Measurements from ENCODE around the gene KCNJ16.

Gene KCNJ16

DNA sequence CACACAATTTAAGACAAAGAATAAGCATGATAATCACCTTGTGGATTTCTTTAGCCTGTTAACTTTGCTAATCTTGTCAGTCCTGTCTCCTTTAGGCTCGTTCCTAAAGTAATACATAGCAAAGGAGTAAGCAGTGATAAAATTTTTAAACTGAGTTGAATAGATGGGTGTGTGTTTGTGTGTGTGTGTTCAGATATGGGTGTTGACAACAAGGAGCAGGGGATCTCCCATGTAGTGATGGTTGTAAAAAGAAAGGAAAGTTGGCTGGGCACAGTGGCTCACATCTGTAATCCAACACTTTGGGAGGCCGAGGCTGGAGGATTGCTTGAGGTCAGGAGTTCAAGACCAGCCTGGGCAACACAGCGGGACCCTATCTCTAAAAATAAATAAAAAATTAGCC, 49.7 kb downstream of the KCNJ16 start:
- DNase-seq (ENCODE audit: low read depth in 1 of 2, low spot score in 1 of 2) = no peak

DNA sequence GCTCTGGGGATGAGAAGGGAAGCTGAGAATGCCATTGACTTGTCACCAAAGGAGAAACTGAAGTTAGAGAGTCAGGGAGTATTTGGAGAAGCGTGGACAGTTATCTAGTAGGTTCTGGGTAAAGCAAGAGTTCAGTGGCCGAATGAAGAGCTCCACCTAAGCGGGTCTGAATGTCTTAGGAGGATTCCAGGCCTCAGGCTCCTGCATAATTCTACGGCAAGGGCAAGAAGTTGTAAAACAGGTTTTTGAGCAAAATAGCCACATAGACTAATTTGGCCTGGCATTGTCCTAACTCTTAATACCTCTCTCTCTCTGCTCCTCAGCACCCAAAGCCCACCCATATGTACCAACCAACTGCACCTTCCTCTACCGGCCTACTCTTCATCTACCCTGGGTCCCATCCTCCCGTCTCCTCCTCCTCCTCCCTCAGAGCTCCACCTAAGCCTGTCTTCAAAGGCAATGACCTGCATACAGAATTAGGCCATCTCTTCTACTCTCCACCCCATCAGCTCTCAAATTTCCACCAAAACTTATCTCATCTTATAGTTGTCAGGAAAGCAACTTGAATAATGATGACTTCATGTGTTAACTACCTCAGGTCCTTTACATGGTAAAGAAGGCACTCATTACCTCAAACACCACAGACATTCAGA, 52.3 kb downstream of the KCNJ16 start:
- DNase-seq (ENCODE audit: low read depth in 1 of 2, low spot score in 1 of 2) = no peak

DNA sequence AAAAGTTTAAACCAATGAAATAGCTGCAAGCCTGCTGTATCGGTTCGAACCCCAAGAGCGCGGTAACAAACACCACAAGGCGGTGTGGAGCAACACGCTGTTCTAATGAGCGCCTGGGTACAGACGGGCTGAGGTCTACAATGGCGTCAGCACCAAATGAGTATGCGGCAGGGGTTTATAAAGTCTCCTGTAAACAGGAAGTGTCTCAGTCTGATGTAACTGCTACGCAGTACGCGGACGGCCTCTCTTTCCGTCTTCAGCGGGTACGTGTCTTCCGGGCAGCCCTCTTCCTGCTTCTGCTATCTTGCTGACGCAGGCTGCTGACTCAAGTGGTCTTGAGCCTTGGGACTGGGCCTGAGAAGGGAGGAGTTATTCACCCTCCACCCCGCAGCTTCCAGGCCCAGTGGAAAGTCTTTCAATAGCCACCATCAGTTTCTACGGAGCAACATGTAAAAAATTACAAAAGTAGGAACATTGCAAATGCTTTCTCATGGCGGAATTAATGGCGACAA, 53.8 kb downstream of the KCNJ16 start:
- DNase-seq (ENCODE audit: low read depth in 1 of 2, low spot score in 1 of 2) = no peak

DNA sequence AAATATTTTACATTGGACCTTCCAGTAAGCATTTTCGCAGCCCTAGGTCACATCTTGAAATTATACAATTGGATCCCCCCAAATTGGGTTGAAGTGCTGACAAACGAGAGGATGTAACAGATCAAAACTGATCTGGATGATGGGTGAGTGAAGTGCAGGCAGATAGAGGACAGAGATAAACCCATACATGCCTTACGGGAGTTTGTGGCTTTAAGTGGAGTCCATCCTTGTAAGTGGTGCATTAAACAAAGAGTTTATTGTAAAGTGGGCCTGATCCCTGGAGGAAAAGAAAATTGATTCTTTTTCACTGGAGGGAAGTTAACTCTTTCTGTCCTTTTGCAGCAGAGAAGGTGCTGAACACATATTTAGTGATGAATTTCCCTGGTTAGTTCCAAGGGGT, 55.3 kb downstream of the KCNJ16 start:
- no peak for DNase-seq (ENCODE audit: low read depth in 1 of 2, low spot score in 1 of 2)

DNA sequence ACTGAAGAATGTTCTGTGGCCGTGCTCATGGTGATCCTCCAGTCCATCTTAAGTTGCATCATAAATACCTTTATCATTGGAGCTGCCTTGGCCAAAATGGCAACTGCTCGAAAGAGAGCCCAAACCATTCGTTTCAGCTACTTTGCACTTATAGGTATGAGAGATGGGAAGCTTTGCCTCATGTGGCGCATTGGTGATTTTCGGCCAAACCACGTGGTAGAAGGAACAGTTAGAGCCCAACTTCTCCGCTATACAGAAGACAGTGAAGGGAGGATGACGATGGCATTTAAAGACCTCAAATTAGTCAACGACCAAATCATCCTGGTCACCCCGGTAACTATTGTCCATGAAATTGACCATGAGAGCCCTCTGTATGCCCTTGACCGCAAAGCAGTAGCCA, 57.5 kb downstream of the KCNJ16 start:
- no peak for DNase-seq (ENCODE audit: low read depth in 1 of 2, low spot score in 1 of 2)

DNA sequence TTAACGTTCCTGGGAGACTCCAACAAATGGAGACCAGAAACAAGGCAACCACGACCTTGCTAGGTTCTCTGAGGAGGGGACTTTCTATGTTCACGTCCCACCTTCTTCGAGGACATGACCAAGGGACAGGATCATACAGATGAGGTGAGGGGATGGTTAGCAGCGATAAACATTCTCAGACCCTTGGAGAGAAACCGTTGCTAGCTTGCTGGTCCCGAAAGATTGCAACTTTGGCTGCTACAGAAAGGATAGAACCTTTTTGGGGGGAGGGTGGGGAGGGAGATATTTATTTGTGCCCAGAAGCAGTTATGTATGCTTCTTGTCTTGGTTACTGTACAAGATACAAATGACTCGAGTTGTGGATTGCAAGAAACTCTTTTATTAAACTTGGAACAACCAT, 59.0 kb downstream of the KCNJ16 start:
- no peak for DNase-seq (ENCODE audit: low read depth in 1 of 2, low spot score in 1 of 2)

DNA sequence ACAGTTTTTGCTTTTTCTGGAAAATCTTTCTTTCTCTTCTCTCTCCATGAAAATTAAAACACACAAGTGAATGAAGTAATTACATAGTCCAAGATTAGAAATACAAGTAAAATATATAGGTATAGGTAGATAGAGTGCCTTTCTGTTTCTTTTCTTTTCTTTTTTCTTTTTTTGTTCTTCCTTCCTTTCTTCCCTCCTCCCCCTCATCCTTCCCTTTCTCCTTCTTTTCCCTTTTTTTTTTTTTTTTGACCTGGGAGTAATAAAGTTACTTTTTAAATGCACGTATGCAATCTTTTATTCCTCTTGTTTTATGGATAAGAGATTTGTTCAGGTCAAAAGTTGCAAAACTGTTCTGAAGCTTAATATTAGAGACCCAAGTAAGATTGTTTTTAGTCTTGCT, 59.8 kb downstream of the KCNJ16 start:
- no peak for DNase-seq (ENCODE audit: low read depth in 1 of 2, low spot score in 1 of 2)

DNA sequence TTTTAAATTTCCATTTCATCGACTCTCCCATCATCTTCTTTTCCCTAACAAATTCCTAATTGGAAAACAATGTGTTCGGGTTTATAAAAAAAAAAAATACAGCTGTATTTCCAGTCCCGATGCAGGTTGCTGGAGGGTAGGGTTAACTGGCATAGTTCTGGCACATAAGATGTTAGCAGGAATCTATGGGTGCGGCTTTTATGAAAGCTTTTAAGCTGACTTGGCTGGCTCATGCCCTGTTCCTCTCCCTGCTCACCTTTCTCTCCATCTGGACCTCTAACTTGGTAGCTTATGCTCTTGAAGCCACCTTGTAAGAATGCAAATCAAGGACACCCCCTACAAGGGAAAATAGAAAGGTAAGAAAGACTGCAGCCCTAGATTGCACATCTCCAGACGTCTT, 61.1 kb downstream of the KCNJ16 start:
- no peak for DNase-seq (ENCODE audit: low read depth in 1 of 2, low spot score in 1 of 2)

DNA sequence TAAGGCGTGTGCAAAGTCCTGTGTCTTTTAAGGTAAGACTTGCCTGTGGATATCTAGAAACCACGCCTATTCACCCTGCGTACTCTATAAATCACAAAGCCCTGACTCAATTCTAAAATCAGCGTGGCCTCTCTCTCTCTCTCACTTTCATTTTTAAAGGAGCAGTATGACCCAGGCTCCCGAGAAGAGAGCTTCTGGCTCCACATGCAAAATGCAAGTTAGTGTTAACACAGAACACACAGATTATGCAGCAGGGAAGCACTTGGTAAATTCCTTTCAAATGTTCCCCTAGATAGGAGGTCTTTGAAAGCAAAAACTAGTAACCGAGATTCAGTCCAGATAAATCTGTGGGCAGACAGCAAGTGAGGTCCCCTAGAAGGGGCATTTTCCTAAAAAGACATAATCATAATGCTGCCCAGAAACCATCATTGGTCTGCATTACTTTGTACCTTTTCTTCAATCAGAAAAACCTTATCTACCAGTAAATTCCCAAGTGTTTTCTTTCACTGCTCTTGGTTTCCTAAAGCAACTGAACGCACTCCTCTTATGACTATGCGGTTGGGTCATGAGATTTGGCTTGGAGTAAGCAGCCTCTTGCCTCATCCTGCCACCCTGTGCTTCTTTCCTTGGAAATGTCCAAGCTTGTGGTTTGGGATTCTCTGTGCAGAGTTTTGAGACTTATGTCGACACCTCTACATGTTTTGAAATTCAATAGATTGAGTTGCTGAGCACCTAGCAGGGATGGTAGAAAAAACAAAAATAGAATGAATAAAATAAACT, 62.6 kb downstream of the KCNJ16 start:
- DNase-seq (ENCODE audit: low read depth in 1 of 2, low spot score in 1 of 2) = peak in 1 of 2 donors; percentile 15

DNA sequence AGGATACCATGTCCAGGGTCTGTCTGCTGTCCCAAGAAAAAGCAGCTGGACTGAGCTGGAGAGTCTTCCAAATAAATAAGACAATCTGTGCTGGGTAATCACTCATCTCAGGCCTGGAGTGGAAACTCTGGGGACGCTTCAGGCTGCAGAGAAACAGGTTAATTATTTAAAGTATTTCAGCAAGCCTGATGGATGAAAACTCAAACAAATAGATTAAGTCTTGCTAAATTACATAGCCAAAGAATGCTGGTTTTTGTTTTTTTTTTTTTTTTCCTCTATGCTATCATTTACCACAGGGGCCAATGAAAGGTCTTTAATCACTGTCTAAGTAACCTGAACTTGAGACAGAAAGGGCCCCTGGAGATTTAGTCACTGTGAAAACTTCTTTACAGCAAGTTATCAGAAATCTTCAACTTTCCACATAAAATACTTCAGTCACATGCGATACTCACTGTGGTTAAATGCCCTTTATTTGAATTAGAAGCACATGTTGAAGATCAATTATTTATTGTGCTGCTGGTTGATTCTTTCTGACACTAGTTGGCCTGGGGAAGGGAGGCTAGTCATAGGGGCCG, 63.4 kb downstream of the KCNJ16 start:
- DNase-seq (ENCODE audit: low read depth in 1 of 2, low spot score in 1 of 2) = no peak

DNA sequence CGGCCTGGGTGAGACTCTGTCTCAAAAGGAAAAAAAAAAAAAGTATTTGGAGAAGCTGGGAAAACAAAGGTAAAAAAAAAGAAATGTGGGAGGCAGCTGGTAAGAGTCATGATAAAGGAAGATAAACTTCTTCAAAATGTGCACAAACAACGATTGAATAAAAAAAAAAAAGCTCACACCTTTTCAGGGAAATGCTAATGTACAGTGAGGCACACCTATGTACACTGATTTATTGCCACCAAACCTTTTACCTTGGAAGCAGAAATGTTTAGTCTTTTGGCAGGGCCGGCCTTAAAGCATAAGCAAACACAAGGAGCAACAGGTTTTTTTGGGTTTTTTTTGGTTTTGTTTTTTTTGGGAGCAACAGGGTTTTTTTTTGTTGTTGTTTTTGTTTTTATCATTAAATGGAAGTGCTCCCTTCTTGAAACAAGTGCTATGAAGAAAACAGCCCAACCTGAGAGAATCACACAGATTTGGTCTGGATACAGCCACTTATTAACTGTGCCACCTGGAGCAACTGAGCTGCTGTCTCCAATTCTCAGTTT, 64.5 kb downstream of the KCNJ16 start:
- no peak for DNase-seq (ENCODE audit: low read depth in 1 of 2, low spot score in 1 of 2)

DNA sequence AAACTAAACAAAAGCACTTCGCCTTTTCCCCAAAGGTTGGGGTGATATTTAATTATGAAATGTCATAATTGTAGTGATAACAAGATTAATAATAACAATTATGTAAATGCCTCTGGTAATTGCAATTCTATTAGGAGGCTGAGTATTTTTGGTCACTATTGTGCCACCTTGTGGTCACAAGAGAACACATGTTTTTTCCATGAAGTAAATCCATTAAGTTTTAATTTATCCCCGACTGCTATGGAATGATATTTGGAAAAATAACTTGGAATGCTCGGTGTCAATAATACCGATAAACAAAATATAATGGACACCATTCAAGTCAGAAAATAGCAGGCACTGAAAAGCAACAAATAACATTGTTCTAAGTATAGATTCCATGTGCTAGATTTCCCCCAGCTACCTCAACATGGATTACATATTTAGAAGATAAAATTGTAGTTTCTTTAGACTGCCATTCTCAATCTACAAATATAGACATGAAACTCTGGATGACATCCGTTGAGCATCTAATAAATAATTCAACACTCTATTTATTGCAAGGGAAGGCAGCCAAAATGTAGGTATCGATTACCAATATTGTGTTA, 69.3 kb downstream of the KCNJ16 start:
- DNase-seq (ENCODE audit: low read depth in 1 of 2, low spot score in 1 of 2) = no peak

DNA sequence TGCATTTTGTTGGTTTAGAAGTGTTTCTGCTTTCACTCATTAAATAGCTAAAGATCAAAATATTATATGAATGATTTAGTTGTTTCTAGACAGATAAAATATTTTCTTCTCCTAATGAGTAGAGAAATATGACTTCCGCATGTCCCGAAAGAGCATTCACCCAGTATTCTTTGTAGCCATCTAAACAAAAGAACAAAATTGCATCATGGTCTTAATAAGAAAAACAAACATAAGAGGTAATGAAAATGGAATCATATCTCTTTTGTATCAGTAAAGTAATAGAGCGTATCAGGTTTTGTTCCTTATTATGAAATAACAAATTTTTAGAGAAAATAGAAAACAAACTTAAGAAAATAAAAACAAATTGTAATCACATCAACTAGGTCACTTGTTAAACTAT, 78.2 kb downstream of the KCNJ16 start:
- DNase-seq (ENCODE audit: low read depth in 1 of 2, low spot score in 1 of 2) = no peak

DNA sequence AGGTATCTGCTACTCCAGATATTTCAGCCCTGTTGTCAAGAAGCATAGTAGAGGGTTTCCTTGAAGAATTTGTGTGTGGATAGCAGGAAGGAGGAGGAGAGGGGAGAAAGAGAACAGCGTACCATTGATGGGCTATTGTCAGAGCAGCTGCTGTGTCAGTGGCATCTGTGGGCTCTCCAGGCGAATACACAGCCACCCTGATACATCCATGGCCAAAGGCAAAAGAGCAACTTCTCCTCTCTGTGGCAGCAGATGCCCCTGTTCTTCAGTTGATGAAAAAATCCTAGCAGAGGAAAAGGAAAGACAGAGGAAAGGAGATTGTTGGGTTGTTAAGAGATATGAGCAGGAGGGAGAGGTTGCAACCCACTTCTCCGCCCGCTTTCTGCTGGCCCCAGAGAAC, 82.1 kb downstream of the KCNJ16 start:
- no peak for DNase-seq (ENCODE audit: low read depth in 1 of 2, low spot score in 1 of 2)

DNA sequence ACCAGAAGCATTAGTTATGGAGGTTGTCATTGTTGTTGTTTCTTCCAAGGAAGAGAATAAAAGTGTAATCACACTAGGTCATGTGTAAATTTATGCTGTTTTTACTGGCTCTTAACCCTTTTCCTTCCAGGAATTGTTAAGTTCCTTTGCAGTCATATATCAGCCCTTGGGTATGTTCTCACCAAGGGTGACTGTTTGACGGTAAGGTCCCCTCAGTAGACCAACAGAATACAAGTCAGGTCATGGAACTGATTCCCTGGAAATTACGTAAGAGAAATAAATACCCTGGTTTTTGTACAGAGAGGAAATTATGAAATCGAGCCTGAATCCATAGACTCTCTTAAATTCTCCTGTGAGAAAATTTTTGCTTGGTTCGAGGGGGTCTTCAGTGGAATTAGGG, 83.2 kb downstream of the KCNJ16 start:
- no peak for DNase-seq (ENCODE audit: low read depth in 1 of 2, low spot score in 1 of 2)

DNA sequence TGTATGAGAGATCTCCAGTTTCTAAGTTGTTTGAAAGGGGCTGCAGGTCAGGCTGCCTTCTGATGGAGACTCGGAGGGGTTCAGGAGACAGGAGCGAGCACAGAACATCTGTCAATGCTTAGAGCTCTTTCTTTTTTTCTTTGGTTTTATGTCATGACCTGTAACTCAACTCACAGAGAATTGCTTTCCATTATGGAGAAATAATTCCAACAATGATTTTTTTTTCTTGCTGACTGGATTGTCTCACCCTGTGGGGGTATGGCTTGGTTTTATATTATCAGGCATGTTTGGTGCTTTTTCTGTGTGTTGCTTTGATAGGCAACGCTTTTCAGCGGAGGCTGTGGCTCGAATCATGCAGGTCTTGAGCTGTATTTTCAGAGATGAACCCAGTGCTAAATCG, 83.6 kb downstream of the KCNJ16 start:
- DNase-seq (ENCODE audit: low read depth in 1 of 2, low spot score in 1 of 2) = no peak

DNA sequence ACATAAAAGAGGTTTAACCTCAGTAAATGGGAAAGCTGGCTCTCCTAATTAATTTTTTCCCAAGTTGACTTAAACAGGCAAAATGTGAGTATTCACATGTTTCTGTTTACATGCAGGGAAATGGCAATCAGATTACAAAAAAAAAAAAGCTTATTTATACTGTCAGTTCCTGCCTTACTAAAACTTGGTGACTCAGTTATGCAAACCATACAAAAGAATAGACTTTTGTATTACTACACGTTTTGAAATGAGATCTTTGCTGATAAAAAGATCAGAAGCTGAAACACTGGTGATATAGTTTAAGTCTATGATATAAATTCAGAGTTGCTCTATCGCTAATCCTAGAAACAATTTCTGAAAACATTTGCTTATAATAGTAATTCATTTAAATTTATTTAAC, 85.0 kb downstream of the KCNJ16 start:
- no peak for DNase-seq (ENCODE audit: low read depth in 1 of 2, low spot score in 1 of 2)

DNA sequence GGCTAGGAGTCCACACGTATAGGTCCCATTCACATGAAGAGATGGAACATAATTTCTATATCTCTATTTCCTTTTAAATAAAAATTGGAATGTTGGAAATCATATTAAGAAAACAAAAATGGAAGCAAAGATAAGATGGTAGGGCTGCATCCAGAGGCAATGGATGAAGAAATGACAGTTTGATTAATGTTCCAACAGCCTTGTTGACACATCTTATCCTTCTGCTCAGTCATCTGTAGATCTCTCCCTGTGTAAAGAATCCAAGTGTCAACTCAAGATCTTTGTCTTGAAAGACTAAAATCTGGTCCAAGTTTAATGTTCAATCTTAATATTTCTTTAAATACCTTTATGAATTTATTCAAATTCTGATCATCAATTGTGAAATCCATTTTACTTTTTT, 86.5 kb downstream of the KCNJ16 start:
- DNase-seq (ENCODE audit: low read depth in 1 of 2, low spot score in 1 of 2) = no peak

DNA sequence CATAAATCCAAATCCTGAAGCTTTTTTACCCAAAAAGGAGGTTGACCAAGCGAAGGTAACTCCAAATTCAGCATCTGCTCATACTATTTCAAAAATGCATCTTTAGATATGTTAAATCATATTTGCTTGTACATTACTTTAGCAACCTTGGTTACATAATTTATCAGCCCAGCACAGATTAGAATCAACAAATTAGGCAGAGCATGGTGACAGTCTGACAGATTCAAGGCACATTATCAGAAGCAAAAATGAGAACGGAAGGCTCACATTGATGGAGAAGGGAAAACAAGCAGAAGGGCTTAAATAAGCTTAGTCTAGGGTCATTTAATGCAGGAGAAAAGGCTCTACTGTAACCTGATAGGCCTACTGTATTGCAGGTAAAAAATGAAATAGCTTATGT, 90.4 kb downstream of the KCNJ16 start:
- DNase-seq (ENCODE audit: low read depth in 1 of 2, low spot score in 1 of 2) = no peak

DNA sequence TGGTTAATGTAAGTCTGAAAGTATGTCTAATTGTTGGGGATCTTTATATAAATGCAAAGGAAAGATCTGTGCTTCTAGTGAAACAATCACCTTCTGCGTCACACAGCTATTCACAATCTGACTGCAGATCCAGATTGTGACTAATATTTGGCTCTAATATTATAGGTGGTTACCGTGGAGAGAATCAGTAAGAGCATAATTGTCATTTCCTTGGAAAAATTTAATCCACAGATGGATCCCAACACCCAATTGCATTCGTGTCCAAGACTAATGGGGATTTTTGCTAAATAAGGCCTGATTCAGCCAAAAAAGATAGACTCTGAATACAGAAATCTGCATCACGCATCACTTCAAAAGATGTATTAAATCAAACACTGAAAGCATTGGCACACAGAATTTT, 91.6 kb downstream of the KCNJ16 start:
- no peak for DNase-seq (ENCODE audit: low read depth in 1 of 2, low spot score in 1 of 2)

DNA sequence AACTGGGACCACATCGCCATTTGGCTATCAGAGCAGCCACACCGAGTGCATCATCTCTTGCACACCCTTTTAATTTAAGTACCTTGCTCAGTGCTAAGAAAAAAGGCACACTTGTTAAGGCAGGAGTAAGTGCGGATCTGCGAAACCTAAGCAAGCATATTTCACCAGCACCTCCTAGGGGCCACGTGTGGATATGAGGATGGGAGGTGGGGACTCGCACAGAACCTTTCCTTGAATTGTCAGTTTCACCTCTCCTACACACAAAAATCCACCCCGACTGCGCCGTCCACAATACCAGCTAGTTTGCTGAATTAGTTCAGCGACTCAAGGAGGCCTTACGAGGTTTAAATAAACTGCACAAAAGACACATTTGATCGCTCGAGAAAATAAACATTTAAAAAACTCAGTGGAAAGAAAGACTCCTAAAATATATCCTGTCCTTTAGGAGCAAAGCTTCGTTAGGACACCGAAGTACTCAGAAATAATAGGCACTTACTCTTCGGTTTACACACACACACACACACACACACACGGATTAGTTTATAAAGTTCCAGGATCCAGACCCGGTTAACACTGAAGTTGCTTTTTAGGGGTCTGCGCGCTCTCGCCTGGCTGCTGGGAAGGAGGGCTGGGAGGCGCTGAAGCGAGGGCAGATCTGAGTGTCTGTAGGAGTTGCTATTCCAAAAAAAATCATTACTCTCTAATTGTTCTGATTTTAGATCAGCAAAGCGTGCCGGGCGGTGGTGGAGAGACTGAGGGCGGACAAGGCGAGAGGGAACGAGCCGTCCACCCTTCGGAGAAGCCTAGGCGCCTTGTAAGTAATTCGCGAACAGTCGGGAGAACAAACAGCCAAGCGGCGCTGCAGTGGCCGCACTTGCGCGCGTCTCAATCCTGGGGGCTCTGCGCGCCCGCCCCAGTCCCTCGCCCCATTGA, 93.3 kb downstream of the KCNJ16 start:
- no peak for DNase-seq (ENCODE audit: low read depth in 1 of 2, low spot score in 1 of 2)
